Activated naive CD4-positive, alpha-beta T cell treated with anti-CD3 and anti-CD28 coated beads, Interleukin-2, amount 10 ng/mL, durations not matched to agents 7 days and 5 days (primary cell): ENCODE measurements around the gene SPAG6.

ENCODE experiments used
- CTCF ChIA-PET: fragments of 350-600 bp; sonication (Branson Sonifier 250); formaldehyde crosslinking; loops from one replicate; lab custom pipeline; 2021; ENCODE audit warnings: antibody characterized with exemption; lab: Charles Lee
- DNase-seq: peaks from one replicate; pipeline ENCODE4 v3.0.0-alpha.2; 2020
- H3K27ac Mint-ChIP-seq: one replicate; pipeline ENCODE4 v1.8.0; 2021; ENCODE audit warnings: mild to moderate bottlenecking, moderate library complexity, mixed read lengths
- H3K27me3 Mint-ChIP-seq: one replicate; pipeline ENCODE4 v1.8.0; 2021; ENCODE audit warnings: mild to moderate bottlenecking, mixed read lengths
- H3K36me3 Mint-ChIP-seq: one replicate; pipeline ENCODE4 v1.8.0; 2021; ENCODE audit warnings: mixed read lengths
- H3K4me1 Mint-ChIP-seq: one replicate; pipeline ENCODE4 v1.8.0; 2021; ENCODE audit warnings: mixed read lengths
- H3K4me3 Mint-ChIP-seq: one replicate; pipeline ENCODE4 v1.8.0; 2021; ENCODE audit warnings: mild to moderate bottlenecking, moderate library complexity, mixed read lengths
- H3K9me3 Mint-ChIP-seq: one replicate; pipeline ENCODE4 v1.8.0; 2021; ENCODE audit warnings: mixed read lengths

Gene SPAG6

GRCh38 chr10:22461891-22462290 is 116.6 kb downstream of the SPAG6 start:
- no peak for DNase-seq
- no peak overlapping the region for H3K4me3 Mint-ChIP-seq
- H3K27me3 Mint-ChIP-seq, result peaks cover 10% of the 10 kb centered on the region
- no peaks in the 10 kb centered on the region for H3K4me1 Mint-ChIP-seq
- CTCF ChIA-PET, result interaction anchor here (0.7 kb wide), 1 partner anchor 18 kb away, joined by 3 read pairs; no protein-coding TSS in a partner anchor
- no peaks in the 10 kb centered on the region for H3K36me3 Mint-ChIP-seq
- H3K9me3 Mint-ChIP-seq, result no peaks in the 10 kb centered on the region
- no peak overlapping the region for H3K27ac Mint-ChIP-seq

- no peak overlapping the region for H3K27ac Mint-ChIP-seq
- CTCF ChIA-PET, result no interaction called here
- H3K4me1 Mint-ChIP-seq, result no peaks in the 10 kb centered on the region
- no peak for DNase-seq
- H3K4me3 Mint-ChIP-seq, result no peak overlapping the region
- H3K9me3 Mint-ChIP-seq, result no peaks in the 10 kb centered on the region
- H3K27me3 Mint-ChIP-seq, result peaks cover 10% of the 10 kb centered on the region
- H3K36me3 Mint-ChIP-seq, result no peaks in the 10 kb centered on the region
Measured at GRCh38 chr10:22463255-22463654, 118.0 kb downstream of the SPAG6 start.

- Mint-ChIP-seq H3K27me3 (peaks cover 23% of the 10 kb centered on the region), H3K27ac (no peak overlapping the region), H3K36me3 (no peaks in the 10 kb centered on the region)
Measured at GRCh38 chr10:22464966-22465629, 119.8 kb downstream of the SPAG6 start.

GRCh38 chr10:22466763-22467334 is 121.6 kb downstream of the SPAG6 start:
- no peak for DNase-seq
- H3K9me3 Mint-ChIP-seq, result no peaks in the 10 kb centered on the region
- H3K27me3 Mint-ChIP-seq, result peaks cover 32% of the 10 kb centered on the region
- H3K4me3 Mint-ChIP-seq, result no peak overlapping the region
- H3K36me3 Mint-ChIP-seq, result no peaks in the 10 kb centered on the region
- H3K4me1 Mint-ChIP-seq, result no peaks in the 10 kb centered on the region
- H3K27ac Mint-ChIP-seq, result no peak overlapping the region
- CTCF ChIA-PET, result no interaction called here

More at GRCh38 chr10:22464966-22465629, 119.8 kb downstream of the SPAG6 start:
- Mint-ChIP-seq H3K4me3 (no peak overlapping the region), H3K4me1 (no peaks in the 10 kb centered on the region), H3K9me3 (no peaks in the 10 kb centered on the region)
- CTCF ChIA-PET, result no interaction called here
- DNase-seq, result no peak
